ENCODE measurements around the gene UTP14C. TPM values are rescaled to one million over a fixed set of nuclear protein-coding genes. Genes with fewer than 3 reads are reported as not detected.

UTP14C gene
- total RNA-seq, 1 experiment from 2014 or later: 11.8 TPM

DNA sequence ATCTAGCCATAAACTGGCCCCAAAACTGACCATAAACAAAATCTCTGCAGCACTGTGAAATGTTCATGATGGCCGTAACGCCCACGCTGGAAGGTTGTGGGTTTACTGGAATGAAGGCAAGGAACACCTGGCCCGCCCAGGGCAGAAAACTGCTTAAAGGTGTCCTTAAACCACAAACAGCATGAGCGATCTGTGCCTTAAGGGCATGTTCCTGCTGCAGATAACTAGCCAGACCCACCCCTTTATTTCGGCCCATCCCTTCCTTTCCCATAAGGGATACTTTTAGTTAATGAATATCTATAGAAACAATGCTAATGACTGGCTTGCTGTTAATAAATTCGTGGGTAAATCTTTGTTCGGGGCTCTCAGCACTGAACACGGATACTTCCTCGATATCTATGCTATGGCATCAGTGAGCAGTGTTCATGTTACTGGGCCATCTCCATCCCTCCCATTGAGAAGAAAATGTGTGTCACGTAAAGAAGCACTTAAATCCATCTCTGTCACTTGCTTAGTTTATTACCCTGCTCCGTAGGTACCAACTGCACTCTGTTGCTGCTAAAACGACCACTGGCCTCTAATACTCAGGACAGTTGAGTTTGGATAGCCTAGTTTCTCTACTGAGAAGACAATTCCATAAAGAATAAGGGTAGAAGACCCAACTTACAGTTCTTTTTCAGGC, 18.5 kb upstream of the UTP14C start:
- peaks cover 11% of the 10 kb centered on the region for H3K9me3 Mint-ChIP-seq (ENCODE audit: unreplicated experiment)
- peaks cover 50% of the 10 kb centered on the region for H3K4me1 Mint-ChIP-seq (ENCODE audit: low read depth, unreplicated experiment)
- no peaks in the 10 kb centered on the region for H3K27me3 ChIP-seq (replicated peaks; ENCODE audit: control insufficient read depth, insufficient read depth, low read length)
- H3K4me3 Mint-ChIP-seq (ENCODE audit: unreplicated experiment): no peak overlapping the region
- H3K9me3 ChIP-seq: no peaks in the 10 kb centered on the region
- H3K4me1 ChIP-seq: peaks cover 35% of the 10 kb centered on the region
- CTCF ChIA-PET: no interaction called here
- no peak overlapping the region for H3K4me3 ChIP-seq (ENCODE audit: low read depth, low read length)
- 0 out of 2 replicates have a peak, but pooled peaks cover 2% of the 10 kb centered on the region for H3K36me3 ChIP-seq (ENCODE audit: control insufficient read depth, insufficient read depth, low read length)
- no peaks in the 10 kb centered on the region for H3K27me3 Mint-ChIP-seq (ENCODE audit: insufficient read depth, unreplicated experiment)
- DNase-seq: no peak
- TF ChIP-seq, protein P1, sequence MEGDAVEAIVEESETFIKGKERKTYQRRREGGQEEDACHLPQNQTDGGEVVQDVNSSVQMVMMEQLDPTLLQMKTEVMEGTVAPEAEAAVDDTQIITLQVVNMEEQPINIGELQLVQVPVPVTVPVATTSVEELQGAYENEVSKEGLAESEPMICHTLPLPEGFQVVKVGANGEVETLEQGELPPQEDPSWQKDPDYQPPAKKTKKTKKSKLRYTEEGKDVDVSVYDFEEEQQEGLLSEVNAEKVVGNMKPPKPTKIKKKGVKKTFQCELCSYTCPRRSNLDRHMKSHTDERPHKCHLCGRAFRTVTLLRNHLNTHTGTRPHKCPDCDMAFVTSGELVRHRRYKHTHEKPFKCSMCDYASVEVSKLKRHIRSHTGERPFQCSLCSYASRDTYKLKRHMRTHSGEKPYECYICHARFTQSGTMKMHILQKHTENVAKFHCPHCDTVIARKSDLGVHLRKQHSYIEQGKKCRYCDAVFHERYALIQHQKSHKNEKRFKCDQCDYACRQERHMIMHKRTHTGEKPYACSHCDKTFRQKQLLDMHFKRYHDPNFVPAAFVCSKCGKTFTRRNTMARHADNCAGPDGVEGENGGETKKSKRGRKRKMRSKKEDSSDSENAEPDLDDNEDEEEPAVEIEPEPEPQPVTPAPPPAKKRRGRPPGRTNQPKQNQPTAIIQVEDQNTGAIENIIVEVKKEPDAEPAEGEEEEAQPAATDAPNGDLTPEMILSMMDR (IDR thresholded peaks at IDR 0.05; ENCODE audit: insufficient read depth in 1 of 2, low read depth in 1 of 2, low read length in 1 of 2, severe bottlenecking in 1 of 2, unreplicated experiment in 1 of 2): no peak
- peak overlapping the region; percentile 1 for H3K27ac Mint-ChIP-seq (ENCODE audit: unreplicated experiment)
- POLR2A ChIA-PET: no interaction called here
- no TSS peak for BruUV-seq (replicated peaks)
- intact Hi-C loops (cut with micrococcal nuclease; ENCODE audit: unreplicated experiment): no loop called here
- no peaks in the 10 kb centered on the region for H3K36me3 Mint-ChIP-seq (ENCODE audit: insufficient read depth, unreplicated experiment)

- POLR2A ChIA-PET: no interaction called here
- Mint-ChIP-seq H3K27ac (ENCODE audit: unreplicated experiment) (peak overlapping the region; percentile 1), H3K27me3 (ENCODE audit: insufficient read depth, unreplicated experiment) (no peaks in the 10 kb centered on the region)
These were observed 17.8 kb upstream of the UTP14C start for GRCh38 chr13:52006523-52007245.

GRCh38 chr13:52009946-52010345, 14.5 kb upstream of the UTP14C start:
- Mint-ChIP-seq H3K4me3 (ENCODE audit: unreplicated experiment) (peak overlapping the region; percentile 99), H3K36me3 (ENCODE audit: insufficient read depth, unreplicated experiment) (peaks cover 11% of the 10 kb centered on the region), H3K4me1 (ENCODE audit: low read depth, unreplicated experiment) (peaks cover 44% of the 10 kb centered on the region), H3K27ac (ENCODE audit: unreplicated experiment) (no peak overlapping the region), H3K27me3 (ENCODE audit: insufficient read depth, unreplicated experiment) (no peaks in the 10 kb centered on the region), H3K9me3 (ENCODE audit: unreplicated experiment) (peaks cover 11% of the 10 kb centered on the region)
- ChIA-PET CTCF (interaction anchor here (0.5 kb wide), 1 partner anchor 75 kb away, joined by 3 read pairs; no protein-coding TSS in a partner anchor), POLR2A (no interaction called here)
- H3K27me3 ChIP-seq (replicated peaks; ENCODE audit: control insufficient read depth, insufficient read depth, low read length): no peaks in the 10 kb centered on the region
- H3K36me3 ChIP-seq (ENCODE audit: control insufficient read depth, insufficient read depth, low read length): 0 out of 2 replicates have a peak, but pooled peaks cover 2% of the 10 kb centered on the region
- H3K4me1 ChIP-seq: peaks cover 27% of the 10 kb centered on the region
- peak overlapping the region; percentile 79 for H3K4me3 ChIP-seq (ENCODE audit: low read depth, low read length)
- TF ChIP-seq, protein P1 (IDR thresholded peaks at IDR 0.05; ENCODE audit: insufficient read depth in 1 of 2, low read depth in 1 of 2, low read length in 1 of 2, severe bottlenecking in 1 of 2, unreplicated experiment in 1 of 2): no peak
- BruUV-seq (replicated peaks): no TSS peak
- H3K9me3 ChIP-seq: no peaks in the 10 kb centered on the region
- DNase-seq: no peak
- intact Hi-C loops (cut with micrococcal nuclease; ENCODE audit: unreplicated experiment): loop anchor here (2.0 kb wide), 1 partner anchor 99 kb away; no protein-coding TSS in a partner anchor

More at GRCh38 chr13:52006523-52007245, 17.8 kb upstream of the UTP14C start:
- CTCF ChIA-PET: no interaction called here
- Mint-ChIP-seq H3K9me3 (ENCODE audit: unreplicated experiment) (peaks cover 11% of the 10 kb centered on the region), H3K4me3 (ENCODE audit: unreplicated experiment) (peak overlapping the region; percentile 45), H3K4me1 (ENCODE audit: low read depth, unreplicated experiment) (peaks cover 46% of the 10 kb centered on the region), H3K36me3 (ENCODE audit: insufficient read depth, unreplicated experiment) (peaks cover 2% of the 10 kb centered on the region)
- intact Hi-C loops (cut with micrococcal nuclease; ENCODE audit: unreplicated experiment): no loop called here
- no TSS peak for BruUV-seq (replicated peaks)
- Histone ChIP-seq H3K4me1 (peaks cover 29% of the 10 kb centered on the region), H3K36me3 (ENCODE audit: control insufficient read depth, insufficient read depth, low read length) (0 out of 2 replicates have a peak, but pooled peaks cover 2% of the 10 kb centered on the region), H3K4me3 (ENCODE audit: low read depth, low read length) (no peak overlapping the region), H3K27me3 (replicated peaks; ENCODE audit: control insufficient read depth, insufficient read depth, low read length) (no peaks in the 10 kb centered on the region), H3K9me3 (no peaks in the 10 kb centered on the region)
- TF ChIP-seq, protein P1 (IDR thresholded peaks at IDR 0.05; ENCODE audit: insufficient read depth in 1 of 2, low read depth in 1 of 2, low read length in 1 of 2, severe bottlenecking in 1 of 2, unreplicated experiment in 1 of 2): no peak
- peak in 1 of 2 experiments; percentile 51 for DNase-seq

Data from Caco-2 (cell line).